ENCODE measurements around the gene RIPPLY3.

- no peak for TF ChIP-seq POLR2AphosphoS5 (IDR thresholded peaks at IDR 0.05; ENCODE audit: low read depth, low read length)
- TF ChIP-seq TAF1 (IDR thresholded peaks at IDR 0.05; ENCODE audit: borderline replicate concordance, insufficient read depth, low read length) = no peak
- TF ChIP-seq SIN3A (IDR thresholded peaks at IDR 0.05; ENCODE audit: borderline replicate concordance, insufficient read depth, low read length) = no peak
- TF ChIP-seq REST (IDR thresholded peaks at IDR 0.05; ENCODE audit: insufficient read depth in 1 of 2, low read depth in 2 of 2, low read length in 2 of 2) = no peak
- TF ChIP-seq FOXP2 (optimal IDR thresholded peaks at IDR 0.05; ENCODE audit: borderline replicate concordance, extremely low read depth, extremely low read length, insufficient read depth) = no peak
Observed at GRCh38 chr21:36974851-36975192, 31.7 kb upstream of the RIPPLY3 start.

All from PFSK-1 (cell line).